ENCODE measurements around the gene LATS2.
"Not testable (repeated sequence)": the region's sequence is repeated elsewhere in the genome, so short reads cannot be mapped to it uniquely, and the experiment has no call there.

Gene LATS2

DNA sequence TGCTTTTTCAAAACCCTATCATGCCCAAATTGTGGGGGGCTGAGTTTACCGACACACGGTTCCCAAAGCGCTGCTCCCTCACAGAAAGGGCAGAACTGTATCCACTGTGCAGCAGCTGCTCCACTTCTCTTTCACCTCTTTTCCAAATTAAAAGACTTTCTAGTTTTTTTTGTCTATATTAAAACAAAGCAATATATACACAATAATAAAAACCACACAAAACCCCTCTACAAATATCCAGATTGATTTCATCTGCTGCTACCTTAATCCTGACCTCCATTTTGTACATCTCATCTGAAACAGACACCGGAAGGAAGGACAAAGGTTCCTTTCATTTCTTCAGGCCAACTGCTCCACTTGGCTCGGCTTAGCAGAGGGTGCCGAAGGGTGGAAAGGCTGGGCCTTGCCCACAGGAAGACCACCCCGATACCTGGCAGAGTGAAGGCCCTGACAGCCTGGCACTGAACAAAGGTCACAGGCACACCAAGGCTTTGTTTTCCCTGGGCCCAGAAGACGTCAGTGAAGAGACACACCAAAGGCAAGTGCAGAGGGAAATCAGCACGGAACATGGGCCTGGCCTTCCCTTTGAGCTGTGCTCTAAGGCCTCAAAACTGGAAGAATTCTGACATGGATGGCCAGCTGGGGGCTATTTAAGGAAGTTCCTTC lies 71.6 kb downstream of the LATS2 start:
- no peak for ATAC-seq

GRCh38 chr13:20988909-20989655 lies 72.3 kb downstream of the LATS2 start:
- no peak for ATAC-seq

GRCh38 chr13:20988033-20988908 lies 73.1 kb downstream of the LATS2 start:
- ATAC-seq, result no peak

DNA sequence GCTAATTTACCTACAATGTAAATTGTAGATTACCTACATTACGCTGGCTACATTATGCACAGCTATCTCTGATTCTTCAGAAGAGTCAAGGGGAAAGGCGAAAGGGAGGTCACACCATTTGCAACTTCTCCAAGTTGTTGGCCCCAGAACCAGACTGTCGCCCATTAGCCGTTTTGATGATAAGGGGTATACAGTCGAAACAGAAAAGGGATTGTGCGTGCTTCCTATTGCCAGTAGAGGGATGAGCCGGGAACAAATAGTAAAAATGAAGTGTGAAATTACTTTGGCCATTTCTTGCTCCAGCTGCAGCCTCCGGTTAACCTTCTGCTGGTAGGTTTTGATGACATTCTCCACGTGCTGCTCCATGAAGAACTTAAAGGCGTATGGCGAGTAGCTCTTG lies 73.8 kb downstream of the LATS2 start:
- no peak for ATAC-seq

GRCh38 chr13:20984879-20985278 lies 76.5 kb downstream of the LATS2 start:
- ATAC-seq, result no peak

GRCh38 chr13:20983386-20983785 lies 78.0 kb downstream of the LATS2 start:
- no peak for ATAC-seq

DNA sequence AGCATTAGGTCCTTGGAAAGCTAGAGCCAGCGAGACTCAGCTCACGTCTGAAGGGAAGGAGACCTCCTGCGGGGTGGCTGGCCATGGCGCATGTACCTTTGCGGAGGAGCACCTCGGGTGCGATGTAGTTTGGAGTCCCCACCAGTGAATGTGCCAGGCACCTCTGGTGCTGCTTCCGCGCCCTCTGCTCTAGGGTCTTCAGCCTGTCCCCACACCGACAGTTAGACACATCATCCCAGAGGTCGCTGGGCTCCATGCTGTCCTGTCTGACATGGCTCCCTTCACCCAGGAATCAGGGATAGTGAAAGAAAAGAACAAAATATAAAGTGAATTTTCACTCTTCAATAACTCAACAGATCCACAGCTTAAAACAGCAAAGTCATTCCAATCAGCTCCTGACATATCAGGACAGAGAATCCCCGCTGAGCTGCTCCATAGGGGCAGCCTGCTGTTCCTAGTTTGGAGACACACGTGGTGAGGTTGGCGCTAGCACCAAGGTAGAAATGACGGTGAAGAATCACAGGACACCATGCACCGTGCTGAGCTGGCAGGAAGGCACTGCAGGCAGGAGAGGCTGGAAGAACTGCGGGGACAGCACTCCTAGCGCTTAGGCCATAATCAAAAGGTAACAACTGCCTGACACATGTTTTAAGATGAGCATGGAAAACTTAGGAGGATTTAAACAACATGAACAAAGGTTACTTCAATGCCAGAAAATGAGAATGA lies 79.9 kb downstream of the LATS2 start:
- ATAC-seq, result no peak

DNA sequence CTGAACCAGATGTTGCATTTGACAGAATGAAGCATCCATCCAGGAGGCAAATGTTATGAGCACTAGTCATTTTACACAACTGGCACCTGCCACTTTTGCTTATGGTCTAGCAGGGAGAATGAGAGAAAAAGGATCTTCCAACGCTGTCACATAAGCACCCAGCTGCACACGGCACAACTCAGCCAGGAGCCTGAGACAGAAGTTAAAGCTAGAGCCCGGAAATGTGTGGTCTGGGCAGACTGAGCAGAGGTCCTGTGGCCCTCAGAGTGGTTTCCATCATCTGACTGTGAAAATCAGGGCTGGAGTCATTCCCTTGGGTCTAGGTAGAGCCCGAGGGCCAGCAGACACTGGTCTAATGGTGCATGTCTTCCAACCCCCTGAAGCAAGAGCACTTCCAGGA lies 80.5 kb downstream of the LATS2 start:
- no peak for ATAC-seq

DNA sequence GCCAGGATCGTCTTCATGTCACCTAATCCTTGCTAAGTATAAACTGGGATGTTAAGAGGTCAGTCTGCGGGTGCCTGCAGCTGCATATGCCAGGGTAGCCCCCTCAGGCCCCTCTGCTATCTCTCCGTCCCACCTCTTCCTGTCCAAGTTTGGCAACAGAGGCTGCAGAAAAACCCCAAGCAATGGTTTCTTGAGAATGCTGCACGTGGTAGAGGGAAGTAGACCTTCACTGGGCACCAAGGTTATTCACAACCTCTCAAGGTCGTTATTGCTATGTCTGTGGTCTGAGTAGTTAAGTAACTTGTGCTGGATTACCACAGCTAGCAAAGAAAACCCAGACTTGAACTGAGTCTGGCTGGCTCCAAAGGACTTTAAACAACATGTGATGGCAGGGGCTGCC lies 81.0 kb downstream of the LATS2 start:
- no peak for ATAC-seq

- ATAC-seq, result no peak
These were observed 84.0 kb downstream of the LATS2 start for GRCh38 chr13:20977394-20977793.

DNA sequence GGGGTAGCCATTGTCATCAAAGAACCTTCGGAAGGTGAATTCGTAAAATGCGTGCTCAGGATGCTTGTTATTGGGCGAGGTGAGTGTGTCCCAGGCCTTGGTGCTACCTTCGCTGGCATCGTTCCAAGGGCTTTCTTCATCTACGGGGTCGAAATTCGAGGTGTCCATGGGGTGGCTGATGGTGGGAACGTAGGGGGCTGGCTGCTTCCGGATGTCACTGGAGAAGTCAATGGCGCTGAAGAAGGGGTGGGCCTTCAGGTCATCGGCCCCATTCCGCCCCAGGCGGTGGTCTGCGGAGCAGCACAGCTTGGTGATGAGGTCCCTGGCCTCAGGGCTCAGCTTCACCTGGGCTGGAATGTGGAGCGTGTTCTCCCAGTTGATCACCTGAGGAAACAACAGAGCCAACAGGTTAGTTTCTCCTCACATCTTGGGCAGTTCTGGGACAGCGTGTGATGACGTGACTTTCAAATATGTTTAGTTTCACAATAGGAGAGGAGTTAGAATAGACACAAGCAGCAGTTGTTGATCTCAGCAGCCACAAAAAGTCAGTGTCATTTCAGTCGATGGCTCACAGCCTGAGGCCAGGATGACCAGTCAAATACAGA lies 86.3 kb downstream of the LATS2 start:
- ATAC-seq, result no peak

- no peak for ATAC-seq
These were observed 87.4 kb downstream of the LATS2 start for GRCh38 chr13:20973886-20974425.

DNA sequence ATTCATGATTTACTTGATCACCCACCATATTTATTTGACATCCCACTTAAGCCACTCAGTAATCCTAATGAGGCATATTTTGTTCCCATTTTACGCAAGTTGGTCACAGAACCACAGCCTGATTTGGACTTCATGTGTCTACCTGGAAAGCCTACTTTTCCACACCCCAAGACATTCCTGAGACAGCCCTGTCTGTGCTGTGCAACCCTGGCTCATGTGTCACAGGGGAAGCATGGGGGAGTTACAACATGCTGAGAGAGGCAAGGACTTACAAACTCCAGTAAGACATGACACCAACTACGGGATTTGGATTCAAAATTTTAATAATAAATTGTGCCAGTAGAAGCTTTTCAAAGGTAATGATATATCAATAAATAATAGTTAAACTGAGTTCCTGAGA lies 88.7 kb downstream of the LATS2 start:
- no peak for ATAC-seq

GRCh38 chr13:20969182-20969581 lies 92.2 kb downstream of the LATS2 start:
- ATAC-seq, result no peak

GRCh38 chr13:20968745-20969144 lies 92.6 kb downstream of the LATS2 start:
- no peak for ATAC-seq

DNA sequence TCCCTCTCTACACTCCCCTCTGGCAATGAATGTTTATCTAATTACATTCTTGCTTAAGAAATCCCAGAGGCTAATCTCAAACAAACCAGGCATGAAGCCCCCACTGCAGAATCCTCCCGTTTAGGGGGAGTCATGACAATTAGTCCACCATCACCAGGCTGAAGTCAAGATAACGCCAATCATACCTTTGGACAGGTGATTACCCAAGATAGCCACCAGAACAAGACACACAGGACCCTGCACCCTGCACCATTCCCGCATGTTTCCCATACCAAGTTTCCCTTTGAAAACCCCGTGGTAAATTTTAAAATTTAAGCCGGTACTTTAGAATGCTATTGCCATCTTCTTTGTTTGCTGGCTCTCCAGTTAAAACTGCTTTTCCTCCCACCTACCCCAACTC lies 94.0 kb downstream of the LATS2 start:
- ATAC-seq, result no peak

DNA sequence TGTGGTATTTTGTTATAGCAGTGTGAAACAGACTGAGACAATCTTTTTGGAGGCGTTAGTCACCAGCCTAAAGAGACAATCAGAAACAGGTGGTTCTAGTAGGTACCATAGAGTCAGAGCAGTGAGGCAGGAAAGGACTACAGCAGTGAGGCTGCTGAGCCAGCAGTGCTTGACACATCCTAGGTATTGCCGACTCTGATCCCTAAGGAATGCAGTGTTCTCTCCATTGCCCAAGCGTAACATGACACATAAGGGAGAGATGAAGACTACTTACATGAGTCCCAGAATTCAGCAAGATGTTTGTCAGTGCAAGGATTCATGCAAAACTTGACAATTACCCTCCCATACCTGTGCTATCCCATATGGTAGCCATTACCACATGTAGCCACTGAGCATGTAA lies 96.5 kb downstream of the LATS2 start:
- no peak for ATAC-seq

- not testable (repeated sequence) for ATAC-seq
These were observed 99.7 kb downstream of the LATS2 start for GRCh38 chr13:20961663-20962062.

DNA sequence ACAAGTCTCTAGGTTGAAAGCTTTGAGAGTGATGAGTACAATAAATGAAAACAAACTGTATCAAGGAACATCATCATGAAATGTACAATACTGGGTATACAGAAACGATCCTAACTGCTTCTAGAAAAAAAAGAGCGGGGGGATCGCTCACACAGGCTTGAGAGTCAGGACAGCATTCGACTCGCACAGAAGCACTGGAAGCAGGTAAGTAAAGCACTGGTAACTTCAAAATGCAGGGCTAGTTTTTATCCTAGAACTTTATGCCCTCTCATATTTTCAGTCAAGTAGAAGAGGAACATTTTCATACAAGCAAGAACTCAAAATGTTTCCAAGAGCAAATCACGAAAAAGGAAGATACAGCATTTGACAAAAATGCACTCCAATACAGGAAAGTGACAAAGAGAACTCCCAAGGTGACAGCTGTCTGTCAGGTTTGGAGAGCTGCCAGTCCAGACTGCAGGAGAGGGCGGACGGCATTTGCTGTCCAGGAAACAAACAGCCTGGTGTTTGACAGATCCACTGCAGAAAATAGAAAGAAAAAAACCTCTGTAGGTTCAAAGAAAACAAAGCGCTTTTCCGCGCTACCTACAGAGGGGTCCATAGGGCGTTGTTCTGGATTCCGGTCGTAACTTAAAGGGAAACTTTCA lies 100.6 kb downstream of the LATS2 start:
- ATAC-seq, result no peak

DNA sequence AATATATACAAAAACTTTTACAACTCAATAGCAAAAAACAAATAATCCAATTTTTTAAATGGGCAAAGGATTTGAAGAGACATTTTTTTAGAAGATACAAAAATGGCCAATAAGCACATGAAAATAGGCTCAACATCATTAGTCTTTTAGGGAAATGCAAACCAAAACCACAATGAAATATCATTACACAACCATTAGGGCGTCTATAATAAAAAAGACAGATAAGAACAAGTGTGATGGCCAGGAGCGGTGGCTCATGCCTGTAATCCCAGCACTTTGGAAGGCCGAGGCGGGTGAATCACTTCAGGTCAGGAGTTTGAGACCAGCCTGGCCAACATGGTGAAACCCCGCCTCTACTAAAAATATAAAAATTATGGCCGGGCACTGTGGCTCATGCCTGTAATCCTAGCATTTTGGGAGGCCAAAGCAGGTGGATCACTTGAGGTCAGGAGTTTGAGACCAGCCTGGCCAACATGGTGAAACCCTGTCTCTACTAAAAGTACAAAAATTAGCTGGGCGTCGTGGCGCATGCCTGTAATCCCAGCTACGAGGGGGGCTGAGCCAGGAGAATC lies 104.3 kb downstream of the LATS2 start:
- ATAC-seq, result not testable (repeated sequence)

- ATAC-seq, result no peak
These were observed 105.9 kb downstream of the LATS2 start for GRCh38 chr13:20955496-20955895.
